Trophoblast cell (in vitro differentiated cells and primary cell): ENCODE results near the gene KCNK3.

Source experiments
- DNase-seq, 2 donors: peaks; one replicate each; pipeline ENCODE4 v3.0.0-alpha.2; 2016
- H2AFZ ChIP-seq: 2 replicates; pipeline ENCODE4 v1.6.1; 2013; ENCODE audit warnings: low read length, moderate library complexity, mild to moderate bottlenecking; ENCODE audit not compliant: insufficient read depth, poor library complexity
- H2AK5ac ChIP-seq: 2 replicates; pipeline ENCODE4 v1.6.1; 2013; ENCODE audit warnings: mild to moderate bottlenecking, low read length
- H2BK120ac ChIP-seq: 2 replicates; pipeline ENCODE4 v1.6.1; 2013; ENCODE audit warnings: low read length, mild to moderate bottlenecking, moderate library complexity; ENCODE audit not compliant: insufficient read depth, poor library complexity
- H2BK12ac ChIP-seq: 2 replicates; pipeline ENCODE4 v1.6.1; 2013; ENCODE audit warnings: mild to moderate bottlenecking, low read length, moderate library complexity
- H2BK5ac ChIP-seq: 2 replicates; pipeline ENCODE4 v1.6.1; 2013; ENCODE audit warnings: low read length, low read depth, moderate library complexity, mild to moderate bottlenecking; ENCODE audit not compliant: poor library complexity
- H3K14ac ChIP-seq: 2 replicates; pipeline ENCODE4 v1.6.1; 2013; ENCODE audit warnings: mild to moderate bottlenecking, low read length
- H3K18ac ChIP-seq: 2 replicates; pipeline ENCODE4 v1.6.1; 2013; ENCODE audit warnings: mild to moderate bottlenecking, low read length
- H3K23ac ChIP-seq: 2 replicates; pipeline ENCODE4 v1.6.1; 2013; ENCODE audit warnings: low read length
- H3K27ac ChIP-seq: 2 replicates; pipeline ENCODE4 v1.5.1; 2013; ENCODE audit warnings: low read depth, mild to moderate bottlenecking, inconsistent platforms, low read length, moderate library complexity
- H3K27me3 ChIP-seq: 2 replicates; pipeline ENCODE4 v1.6.1; 2013; ENCODE audit warnings: inconsistent platforms, mild to moderate bottlenecking, low read length, moderate library complexity; ENCODE audit not compliant: insufficient read depth
- H3K36me3 ChIP-seq, 2 experiments: 1 replicate in 1 of 2; 2 replicates in 1 of 2; pipeline ENCODE4 v1.6.1; 2013; ENCODE audit warnings: low read length in 2 of 2, mild to moderate bottlenecking in 2 of 2, moderate library complexity in 1 of 2; ENCODE audit not compliant: insufficient read depth in 2 of 2, control insufficient read depth in 1 of 2
- H3K4ac ChIP-seq: 2 replicates; pipeline ENCODE4 v1.6.1; 2013; ENCODE audit warnings: low read depth, mild to moderate bottlenecking, low read length, moderate library complexity
- H3K4me1 ChIP-seq, 2 experiments: 1 replicate in 1 of 2; 2 replicates in 1 of 2; pipeline ENCODE4 v1.6.1; 2013; ENCODE audit warnings: low read length in 2 of 2, mild to moderate bottlenecking in 2 of 2, moderate library complexity in 1 of 2; ENCODE audit not compliant: insufficient read depth in 2 of 2, control insufficient read depth in 1 of 2
- H3K4me2 ChIP-seq: 2 replicates; pipeline ENCODE4 v1.6.1; 2013; ENCODE audit warnings: inconsistent platforms, mild to moderate bottlenecking, low read length, moderate library complexity
- H3K4me3 ChIP-seq: 2 replicates; pipeline ENCODE4 v1.5.1; 2013; ENCODE audit warnings: mild to moderate bottlenecking, low read depth, low read length, inconsistent platforms
- H3K79me1 ChIP-seq: one replicate; pipeline ENCODE4 v1.6.1; 2013; ENCODE audit warnings: low read length
- H3K79me2 ChIP-seq: 2 replicates; pipeline ENCODE4 v1.6.1; 2013; ENCODE audit warnings: low read length, mild to moderate bottlenecking; ENCODE audit not compliant: control insufficient read depth, insufficient read depth, poor library complexity
- H3K9ac ChIP-seq: 2 replicates; pipeline ENCODE4 v1.6.1; 2013; ENCODE audit warnings: mild to moderate bottlenecking, low read length
- H3K9me3 ChIP-seq: 2 replicates; pipeline ENCODE4 v1.6.1; 2013; ENCODE audit warnings: low read depth, mild to moderate bottlenecking, control low read depth, inconsistent platforms, low read length; ENCODE audit not compliant: insufficient read depth
- H4K12ac ChIP-seq: 2 replicates; pipeline ENCODE4 v1.6.1; 2013; ENCODE audit warnings: low read depth, mild to moderate bottlenecking, low read length, moderate library complexity
- H4K8ac ChIP-seq: 2 replicates; pipeline ENCODE4 v1.6.1; 2013; ENCODE audit warnings: low read depth, mild to moderate bottlenecking, low read length, moderate library complexity
- H4K91ac ChIP-seq: one replicate; pipeline ENCODE4 v1.6.1; 2013; ENCODE audit warnings: low read depth, mild to moderate bottlenecking, low read length, moderate library complexity
- WGBS: extraction: QIAGEN DNeasy Blood & Tissue Kit; methylation state at CpG from one replicate; pipeline ENCODE4 v1.1.7; 2013; ENCODE audit warnings: missing lambda C conversion rate; ENCODE audit not compliant: insufficient read length, insufficient coverage; ENCODE audit errors: extremely low coverage; 5-methylcytosine and 5-hydroxymethylcytosine counted together

Gene KCNK3

DNA sequence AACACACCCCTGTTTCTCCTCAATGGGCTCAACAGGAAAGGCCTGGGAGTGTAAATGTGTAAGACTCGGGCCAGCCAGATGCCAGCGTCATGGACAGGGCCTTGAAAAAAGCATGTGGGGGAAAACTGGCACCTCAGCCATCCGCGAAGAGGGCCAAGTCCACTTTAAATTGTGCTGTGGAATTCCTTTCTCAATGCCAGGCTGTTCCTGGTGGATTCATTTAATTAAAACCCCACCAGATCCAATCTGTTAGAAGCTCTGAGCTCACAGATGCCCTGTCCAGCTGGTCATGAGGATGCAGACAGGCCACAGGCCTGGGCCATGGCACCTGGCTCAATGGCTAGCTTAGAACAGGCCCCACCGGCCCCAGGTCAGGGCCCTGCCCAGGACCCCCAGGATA, 24.8 kb downstream of the KCNK3 start:
- H3K79me2 ChIP-seq: no peaks in the 10 kb centered on the region
- no peak overlapping the region for H2AK5ac ChIP-seq
- no peaks in the 10 kb centered on the region for H3K79me1 ChIP-seq
- H3K4me2 ChIP-seq: no peak overlapping the region
- no peak overlapping the region for H3K9ac ChIP-seq
- no peak overlapping the region for H3K27ac ChIP-seq
- no peak overlapping the region for H3K23ac ChIP-seq
- H3K36me3 ChIP-seq: no peaks in the 10 kb centered on the region
- H3K27me3 ChIP-seq: no peaks in the 10 kb centered on the region
- no peak overlapping the region for H3K14ac ChIP-seq
- no peak overlapping the region for H2BK5ac ChIP-seq
- H3K4me1 ChIP-seq: no peaks in the 10 kb centered on the region
- H2BK120ac ChIP-seq: no peak overlapping the region
- no CpG with 5 or more reads among the region's 5 CpGs for WGBS
- no peak overlapping the region for H3K4ac ChIP-seq
- no peak overlapping the region for H4K91ac ChIP-seq
- no peak for DNase-seq
- no peak overlapping the region for H3K18ac ChIP-seq
- no peak overlapping the region for H4K8ac ChIP-seq
- H3K9me3 ChIP-seq: no peaks in the 10 kb centered on the region
- H2AFZ ChIP-seq: no peak overlapping the region
- H2BK12ac ChIP-seq: no peak overlapping the region
- no peak overlapping the region for H4K12ac ChIP-seq
- no peak overlapping the region for H3K4me3 ChIP-seq

DNA sequence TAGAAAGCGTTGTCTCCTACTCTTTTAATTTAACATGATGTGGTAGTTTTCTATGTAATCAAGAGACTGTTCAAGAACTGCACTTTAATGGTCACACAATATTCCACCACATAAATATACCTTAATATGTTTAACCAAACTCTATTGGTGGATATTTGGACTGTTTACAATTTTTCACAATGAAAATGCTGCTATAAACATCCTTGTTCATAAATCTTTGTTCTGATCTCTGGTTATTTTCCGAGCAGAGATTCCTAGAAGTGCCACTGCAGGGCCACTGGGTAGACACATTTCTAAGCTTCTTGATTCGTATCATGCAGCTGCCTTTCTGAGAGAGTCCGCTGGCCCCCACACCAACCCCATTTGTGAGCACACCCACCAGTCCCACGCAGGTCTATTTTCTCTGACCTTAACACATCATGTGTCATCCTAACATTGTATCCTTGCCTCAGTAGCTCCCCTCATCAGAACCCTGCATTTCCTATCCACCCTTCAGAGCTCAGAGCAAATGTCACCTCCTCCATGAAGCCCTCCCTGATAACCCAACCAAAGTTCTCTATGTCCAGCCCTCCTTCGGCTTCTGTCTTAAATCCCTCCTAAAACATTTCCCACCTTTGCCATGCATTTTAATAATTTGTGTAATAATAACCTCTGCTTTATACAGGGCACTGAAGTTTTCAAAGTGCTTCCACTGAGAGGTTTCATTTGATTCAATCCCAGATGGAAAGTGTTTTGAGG, 26.6 kb downstream of the KCNK3 start:
- Histone ChIP-seq H3K23ac (no peak overlapping the region), H3K18ac (no peak overlapping the region), H3K9me3 (no peaks in the 10 kb centered on the region), H3K4me1 (no peaks in the 10 kb centered on the region), H2BK120ac (no peak overlapping the region), H3K79me1 (no peaks in the 10 kb centered on the region), H3K9ac (no peak overlapping the region), H3K14ac (no peak overlapping the region), H3K36me3 (no peaks in the 10 kb centered on the region), H3K27me3 (no peaks in the 10 kb centered on the region), H3K79me2 (no peaks in the 10 kb centered on the region), H3K4me3 (no peak overlapping the region), H4K8ac (no peak overlapping the region), H2AK5ac (no peak overlapping the region), H4K91ac (no peak overlapping the region), H2BK12ac (no peak overlapping the region), H3K4me2 (no peak overlapping the region), H2BK5ac (no peak overlapping the region), H2AFZ (no peak overlapping the region), H4K12ac (no peak overlapping the region), H3K27ac (no peak overlapping the region), H3K4ac (no peak overlapping the region)
- DNase-seq: no peak
- no CpG with 5 or more reads among the region's 6 CpGs for WGBS

DNA sequence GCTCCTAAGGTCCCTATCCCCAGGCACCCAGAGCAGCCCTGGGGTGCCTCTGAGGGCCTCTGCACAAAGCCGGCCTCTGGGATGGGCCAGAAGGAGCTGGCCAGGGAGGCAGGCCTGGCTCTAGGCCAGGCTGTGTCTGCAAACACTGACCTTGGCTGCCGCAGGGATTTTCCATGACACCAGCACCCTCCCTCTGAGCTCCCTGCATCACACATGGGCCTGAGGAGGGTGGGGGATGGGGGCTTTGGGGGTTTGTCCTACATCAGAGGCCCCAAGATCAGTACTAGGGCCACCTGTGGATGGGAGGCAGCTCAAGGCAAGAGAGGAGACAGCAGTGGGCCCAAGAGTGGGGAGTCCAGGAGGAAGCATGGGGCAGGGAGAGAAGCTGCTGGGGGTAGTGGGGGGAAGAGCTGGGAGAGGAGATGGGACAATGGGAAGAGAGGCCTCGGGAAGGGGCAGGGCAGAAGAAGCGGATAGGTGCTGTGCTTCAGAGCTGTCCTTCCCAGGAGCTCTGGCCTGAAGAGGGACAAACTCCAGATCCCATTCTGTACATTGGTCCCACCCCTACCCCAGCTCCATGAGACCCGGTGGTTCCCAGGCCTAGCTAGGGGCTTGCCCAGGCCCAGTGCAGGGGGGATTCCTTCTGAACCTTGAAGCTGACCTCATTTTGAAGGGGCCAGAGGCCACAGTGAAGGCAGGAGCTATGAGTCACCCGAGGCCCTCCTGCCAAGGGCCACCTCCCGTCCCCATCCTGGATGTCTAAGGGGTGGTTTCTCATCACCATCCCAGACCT, 28.0 kb downstream of the KCNK3 start:
- Histone ChIP-seq H3K79me1 (no peaks in the 10 kb centered on the region), H3K36me3 (no peaks in the 10 kb centered on the region), H3K4ac (no peak overlapping the region), H3K23ac (no peak overlapping the region), H3K18ac (no peak overlapping the region), H3K27me3 (no peaks in the 10 kb centered on the region), H3K14ac (no peak overlapping the region), H2AFZ (no peak overlapping the region), H3K4me2 (no peak overlapping the region), H3K4me1 (no peaks in the 10 kb centered on the region), H3K9ac (no peak overlapping the region), H3K27ac (no peak overlapping the region), H2BK5ac (no peak overlapping the region), H4K8ac (no peak overlapping the region), H4K91ac (no peak overlapping the region), H3K79me2 (no peaks in the 10 kb centered on the region), H2BK12ac (no peak overlapping the region), H2AK5ac (no peak overlapping the region), H2BK120ac (no peak overlapping the region), H4K12ac (no peak overlapping the region), H3K9me3 (no peaks in the 10 kb centered on the region), H3K4me3 (no peak overlapping the region)
- no CpG with 5 or more reads among the region's 7 CpGs for WGBS
- peak in 1 of 2 donors; percentile 5 for DNase-seq

DNA sequence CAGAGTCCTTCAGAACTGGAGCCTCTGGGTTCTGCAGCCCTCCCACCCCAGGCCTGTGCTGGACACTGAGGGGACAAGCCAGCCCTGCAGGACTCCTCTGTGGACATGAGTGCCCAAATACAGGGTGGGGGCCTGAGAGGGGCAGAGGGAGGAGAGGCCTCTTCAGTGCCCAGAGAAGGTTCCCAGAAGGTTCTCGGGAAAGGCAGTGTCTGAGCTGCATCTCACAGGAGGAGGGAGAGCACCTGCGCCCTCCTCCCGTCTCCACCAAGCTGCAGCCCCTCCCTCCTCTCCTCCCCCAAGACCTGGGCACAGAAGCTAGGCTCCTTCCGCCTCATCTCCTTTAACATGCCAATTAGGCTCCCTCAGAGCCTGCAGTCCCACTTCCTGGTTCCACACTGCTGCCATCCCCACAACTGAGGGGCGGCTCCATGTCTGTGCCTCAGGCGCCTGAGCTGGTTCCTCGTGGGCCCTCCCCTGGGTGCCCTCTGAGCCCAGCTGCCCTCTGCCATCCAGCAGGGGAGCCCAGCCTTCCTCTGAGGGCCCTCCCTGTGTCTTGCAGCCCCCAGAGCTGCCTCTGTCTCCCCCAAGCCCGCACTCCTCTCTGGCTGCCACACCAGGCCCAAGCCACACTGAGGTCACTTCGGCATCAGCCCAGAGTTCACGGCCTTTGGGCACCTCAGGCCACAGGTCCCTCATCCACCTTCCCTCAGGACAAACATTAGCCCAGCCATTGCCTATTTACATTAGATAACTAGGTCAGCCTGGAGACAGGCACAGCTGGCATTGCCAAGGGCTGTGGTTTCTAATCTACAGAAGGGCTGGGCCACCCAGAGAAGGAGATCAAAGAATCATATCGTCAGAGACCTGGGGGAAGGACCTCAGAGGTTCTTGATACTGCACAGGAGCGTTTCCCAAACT, 28.9 kb downstream of the KCNK3 start:
- Histone ChIP-seq H3K79me1 (no peaks in the 10 kb centered on the region), H3K4me1 (no peaks in the 10 kb centered on the region), H3K23ac (no peak overlapping the region), H3K4me2 (no peak overlapping the region), H3K27ac (no peak overlapping the region), H3K14ac (no peak overlapping the region), H3K4me3 (no peak overlapping the region), H4K8ac (no peak overlapping the region), H3K4ac (no peak overlapping the region), H2BK120ac (no peak overlapping the region), H3K9me3 (no peaks in the 10 kb centered on the region), H3K18ac (no peak overlapping the region), H3K27me3 (no peaks in the 10 kb centered on the region), H3K36me3 (no peaks in the 10 kb centered on the region), H3K79me2 (no peaks in the 10 kb centered on the region), H4K12ac (no peak overlapping the region), H2BK12ac (no peak overlapping the region), H2AFZ (no peak overlapping the region), H3K9ac (no peak overlapping the region), H2BK5ac (no peak overlapping the region), H2AK5ac (no peak overlapping the region), H4K91ac (no peak overlapping the region)
- WGBS: no CpG with 5 or more reads among the region's 12 CpGs
- no peak for DNase-seq
